ENCODE data around the gene ARID5B. TPM values are rescaled to one million over a fixed set of nuclear protein-coding genes. Genes with fewer than 3 reads are reported as not detected.

The ARID5B gene
- total RNA-seq, 4 donors from 2014 or later, result 10.5 to 167 (median 29.4) TPM

DNA sequence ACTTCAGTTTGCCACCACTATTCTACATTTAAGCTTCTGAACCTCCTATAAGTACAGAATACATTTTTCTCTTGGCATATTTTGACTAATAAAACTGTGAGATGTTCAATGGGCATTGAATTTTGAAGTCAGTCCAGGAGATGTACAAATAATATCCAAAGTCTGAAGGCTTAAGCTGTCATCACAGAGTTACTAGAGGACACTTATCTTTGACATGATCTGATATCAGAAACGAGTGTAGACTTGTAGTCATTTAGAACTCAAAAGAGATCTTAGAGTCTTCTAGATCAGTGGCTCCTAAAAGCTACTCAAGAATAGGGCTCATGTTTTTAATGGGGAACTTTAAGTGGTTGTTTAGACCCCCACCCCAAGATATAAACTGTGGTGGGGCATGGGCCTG is 160.5 kb downstream of the ARID5B start:
- Histone ChIP-seq H3K36me3 (peaks cover 0 to 13% (median 0%) of the 10 kb centered on the region in 3 donors), H3K4me1 (peaks cover 0 to 18% (median 7%) of the 10 kb centered on the region in 4 donors)

DNA sequence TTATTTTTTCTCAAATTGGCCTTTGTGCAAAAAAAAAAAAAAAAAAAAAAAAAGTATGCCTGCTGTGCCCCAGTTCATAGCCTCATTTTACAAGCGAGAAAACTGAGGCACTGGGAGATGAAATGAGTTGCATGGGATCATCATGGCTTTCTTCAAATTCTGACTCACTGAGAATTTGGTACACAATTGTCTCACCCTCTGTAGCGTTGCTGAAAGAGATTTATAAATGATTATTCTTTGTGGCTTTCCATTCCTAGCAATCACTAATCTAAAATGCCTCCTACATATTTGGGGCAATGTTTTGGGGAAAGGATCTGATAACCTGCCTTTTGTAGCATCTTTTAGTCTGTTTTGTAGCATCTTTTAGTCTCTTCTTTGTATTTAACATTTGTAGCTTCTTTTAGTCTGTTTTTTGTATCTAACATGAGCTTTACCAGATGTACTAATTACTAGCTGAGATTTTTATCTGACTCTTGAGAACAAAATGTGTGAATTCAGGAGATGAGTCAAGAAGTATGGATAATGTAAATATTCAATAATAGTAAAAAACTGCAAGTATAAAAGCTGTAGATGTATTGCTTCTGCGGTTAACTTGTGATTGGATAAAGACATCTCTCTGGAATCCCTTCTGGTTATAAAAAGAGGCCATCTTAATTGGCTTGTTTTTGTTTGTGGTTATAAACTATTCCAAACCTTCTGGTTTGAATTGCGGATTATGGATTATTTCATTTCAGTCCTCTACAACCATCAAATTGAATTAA is 161.4 kb downstream of the ARID5B start:
- H3K4me1 ChIP-seq, result peaks cover 0 to 17% (median 7%) of the 10 kb centered on the region in 4 donors
- no peaks in the 10 kb centered on the region for H3K27me3 ChIP-seq
- no peak overlapping the region for H3K4me3 ChIP-seq
- no peak for TF ChIP-seq POLR2A (IDR thresholded peaks at IDR 0.05)
- TF ChIP-seq CTCF (IDR thresholded peaks at IDR 0.05), result no peak
- H3K9me3 ChIP-seq, result no peaks in the 10 kb centered on the region
- peaks cover 0 to 21% (median 0%) of the 10 kb centered on the region in 3 donors for H3K36me3 ChIP-seq
- H3K27ac ChIP-seq, result peak overlapping the region in 2 of 4 donors; percentile 5 to 60
- DNase-seq, result no peak

More for the DNA sequence above, 160.5 kb downstream of the ARID5B start:
- DNase-seq, result no peak
- TF ChIP-seq POLR2A (IDR thresholded peaks at IDR 0.05) (no peak), CTCF (IDR thresholded peaks at IDR 0.05) (no peak)
- H3K4me3 ChIP-seq, result no peak overlapping the region
- no peaks in the 10 kb centered on the region for H3K27me3 ChIP-seq
- H3K27ac ChIP-seq, result peak overlapping the region in 2 of 4 donors; percentile 6 to 60
- H3K9me3 ChIP-seq, result no peaks in the 10 kb centered on the region

- Histone ChIP-seq H3K36me3 (peaks cover 0 to 21% (median 0%) of the 10 kb centered on the region in 3 donors), H3K4me3 (no peak overlapping the region), H3K27me3 (no peaks in the 10 kb centered on the region), H3K27ac (peak overlapping the region; percentile 8 to 60 (median 50)), H3K9me3 (no peaks in the 10 kb centered on the region), H3K4me1 (peaks cover 0 to 8% (median 4%) of the 10 kb centered on the region in 4 donors)
- no peak for DNase-seq
- no peak for TF ChIP-seq CTCF (IDR thresholded peaks at IDR 0.05)
- TF ChIP-seq POLR2A (IDR thresholded peaks at IDR 0.05), result no peak
Observed at GRCh38 chr10:62063795-62064472, 162.4 kb downstream of the ARID5B start.

- no peak overlapping the region for H3K4me3 ChIP-seq
- H3K9me3 ChIP-seq, result no peaks in the 10 kb centered on the region
- H3K36me3 ChIP-seq, result peaks cover 0 to 14% (median 0%) of the 10 kb centered on the region in 3 donors
- TF ChIP-seq CTCF (IDR thresholded peaks at IDR 0.05) (no peak), POLR2A (IDR thresholded peaks at IDR 0.05) (no peak)
- no peak overlapping the region for H3K27ac ChIP-seq
- H3K4me1 ChIP-seq, result no peaks in the 10 kb centered on the region
- H3K27me3 ChIP-seq, result no peaks in the 10 kb centered on the region
- no peak for DNase-seq
Observed at GRCh38 chr10:62067560-62067959, 166.1 kb downstream of the ARID5B start.

DNA sequence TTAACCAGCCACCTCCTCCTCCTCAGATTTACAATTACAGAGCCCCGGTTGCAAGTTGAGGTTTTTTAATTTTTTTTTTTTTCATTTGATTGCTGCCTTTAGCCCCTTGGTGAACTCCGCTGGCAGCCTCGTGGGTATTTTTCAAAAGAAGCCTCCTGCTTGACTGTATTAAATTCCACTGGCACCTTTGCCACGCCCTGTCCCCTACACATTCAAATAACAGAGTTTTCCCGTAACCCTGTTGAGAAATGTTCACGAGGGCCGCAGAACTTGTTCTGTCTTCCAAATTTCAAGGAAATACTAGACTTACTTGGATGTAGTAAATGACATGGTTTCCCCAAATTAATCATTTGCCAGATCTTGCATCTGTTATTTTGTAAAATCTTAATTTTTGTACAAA is 167.0 kb downstream of the ARID5B start:
- Histone ChIP-seq H3K4me3 (no peak overlapping the region), H3K36me3 (peaks cover 0 to 14% (median 0%) of the 10 kb centered on the region in 3 donors), H3K4me1 (no peaks in the 10 kb centered on the region), H3K9me3 (no peaks in the 10 kb centered on the region), H3K27ac (no peak overlapping the region), H3K27me3 (no peaks in the 10 kb centered on the region)
- TF ChIP-seq CTCF (IDR thresholded peaks at IDR 0.05) (no peak), POLR2A (IDR thresholded peaks at IDR 0.05) (no peak)
- DNase-seq, result no peak

Data from Peyer's patch (tissue), 4 donors.